KMS-11 (cell line): ENCODE results near the gene SLC27A4.

Experiments used
- H2AFZ ChIP-seq: fragments of 200-600 bp; sonication (generic); 2 replicates; pipeline ENCODE4 v1.6.1; 2016; ENCODE audit warnings: antibody characterized with exemption, mixed run types, low read depth
- H3K27ac ChIP-seq: fragments of 200-600 bp; sonication (generic); 2 replicates; pipeline ENCODE4 v1.6.1; 2016; ENCODE audit warnings: mild to moderate bottlenecking, mixed run types
- H3K27me3 ChIP-seq: fragments of 200-600 bp; sonication (generic); 2 replicates; pipeline ENCODE4 v1.6.1; 2017; ENCODE audit warnings: mild to moderate bottlenecking, low read depth, mixed run types, moderate library complexity; ENCODE audit not compliant: insufficient read depth
- H3K36me3 ChIP-seq: fragments of 200-600 bp; sonication (generic); 2 replicates; pipeline ENCODE4 v1.6.1; 2017; ENCODE audit warnings: mild to moderate bottlenecking, mixed run types; ENCODE audit not compliant: insufficient read depth
- H3K4me1 ChIP-seq: fragments of 200-600 bp; sonication (generic); 2 replicates; pipeline ENCODE4 v1.6.1; 2016; ENCODE audit warnings: mild to moderate bottlenecking, low read depth, mixed run types; ENCODE audit not compliant: poor library complexity, severe bottlenecking
- H3K4me2 ChIP-seq: fragments of 200-600 bp; sonication (generic); 2 replicates; pipeline ENCODE4 v1.7.0; 2016; ENCODE audit warnings: mild to moderate bottlenecking, mixed run types
- H3K4me3 ChIP-seq: fragments of 200-600 bp; sonication (generic); IDR thresholded peaks from 2 replicates; pipeline ENCODE4 v1.6.1; 2017; ENCODE audit warnings: low read depth, low read length, mixed read lengths; ENCODE audit not compliant: insufficient read depth
- H3K79me2 ChIP-seq: fragments of 200-600 bp; sonication (generic); 2 replicates; pipeline ENCODE4 v1.6.1; 2016; ENCODE audit warnings: low read depth, mixed run types; ENCODE audit not compliant: insufficient read depth
- H3K9ac ChIP-seq: fragments of 200-600 bp; sonication (generic); 2 replicates; pipeline ENCODE4 v1.6.1; 2016; ENCODE audit warnings: mild to moderate bottlenecking, mixed run types
- H4K20me1 ChIP-seq: fragments of 200-600 bp; sonication (generic); 2 replicates; pipeline ENCODE4 v1.6.1; 2016; ENCODE audit warnings: mild to moderate bottlenecking, mixed run types; ENCODE audit not compliant: insufficient read depth
- CTCF ChIP-seq: fragments of 200-600 bp; sonication (generic); conservative IDR thresholded peaks from 2 replicates; pipeline ENCODE4 v1.6.1; 2017; ENCODE audit warnings: low read depth, mild to moderate bottlenecking, antibody characterized with exemption, low read length, moderate library complexity, mixed read lengths

The SLC27A4 gene

GRCh38 chr9:128408963-128409431, 68.7 kb downstream of the SLC27A4 start:
- H4K20me1 ChIP-seq, result no peaks in the 10 kb centered on the region
- no peak overlapping the region for H3K4me3 ChIP-seq
- H3K4me2 ChIP-seq, result no peak overlapping the region
- no peak overlapping the region for H2AFZ ChIP-seq
- no peak overlapping the region for H3K9ac ChIP-seq
- peaks cover 6% of the 10 kb centered on the region for H3K4me1 ChIP-seq
- no peaks in the 10 kb centered on the region for H3K36me3 ChIP-seq
- H3K79me2 ChIP-seq, result no peaks in the 10 kb centered on the region
- no peak for TF ChIP-seq CTCF
- peaks cover 10% of the 10 kb centered on the region; the same call in 1 of the 2 replicates for H3K27me3 ChIP-seq
- no peak overlapping the region for H3K27ac ChIP-seq

- peaks cover 10% of the 10 kb centered on the region; the same call in 1 of the 2 replicates for H3K27me3 ChIP-seq
- H2AFZ ChIP-seq, result no peak overlapping the region
- no peaks in the 10 kb centered on the region for H3K79me2 ChIP-seq
- H3K4me3 ChIP-seq, result no peak overlapping the region
- no peaks in the 10 kb centered on the region for H3K36me3 ChIP-seq
- H3K9ac ChIP-seq, result no peak overlapping the region
- H3K4me2 ChIP-seq, result no peak overlapping the region
- no peak for TF ChIP-seq CTCF
- peaks cover 9% of the 10 kb centered on the region for H3K4me1 ChIP-seq
- H4K20me1 ChIP-seq, result no peaks in the 10 kb centered on the region
- H3K27ac ChIP-seq, result no peak overlapping the region
These were observed 69.1 kb downstream of the SLC27A4 start for GRCh38 chr9:128409450-128409849.

GRCh38 chr9:128409978-128410377, 69.7 kb downstream of the SLC27A4 start:
- Histone ChIP-seq H3K4me2 (no peak overlapping the region), H2AFZ (no peak overlapping the region), H3K4me1 (peaks cover 9% of the 10 kb centered on the region), H4K20me1 (no peaks in the 10 kb centered on the region), H3K4me3 (no peak overlapping the region), H3K9ac (no peak overlapping the region), H3K27me3 (peaks cover 10% of the 10 kb centered on the region; the same call in 1 of the 2 replicates), H3K79me2 (no peaks in the 10 kb centered on the region), H3K27ac (no peak overlapping the region), H3K36me3 (no peaks in the 10 kb centered on the region)
- TF ChIP-seq CTCF, result no peak
